PFSK-1 (cell line): Measurements from ENCODE around the gene CASQ1.

Source experiments
- FOXP2 ChIP-seq: optimal IDR thresholded peaks from 2 replicates; pipeline ENCODE3; 2011; ENCODE audit warnings: borderline replicate concordance, control low read depth, inconsistent platforms; ENCODE audit not compliant: insufficient read depth; ENCODE audit errors: extremely low read length, extremely low read depth
- POLR2AphosphoS5 ChIP-seq: IDR thresholded peaks from 2 replicates; pipeline ENCODE4 v1.6.1; 2012; ENCODE audit warnings: low read depth, mild to moderate bottlenecking, control low read depth, low read length, moderate library complexity
- REST ChIP-seq, 2 experiments: IDR thresholded peaks; 2 replicates each; pipeline versions ENCODE4 v1.6.1 to v1.8.0; 2011 to 2012; ENCODE audit warnings: low read depth in 2 of 2, low read length in 2 of 2, control low read depth in 1 of 2, inconsistent platforms in 1 of 2, mild to moderate bottlenecking in 1 of 2, moderate library complexity in 1 of 2; ENCODE audit not compliant: insufficient read depth in 1 of 2
- SIN3A ChIP-seq: IDR thresholded peaks from 2 replicates; pipeline ENCODE4 v1.6.1; 2012; ENCODE audit warnings: mild to moderate bottlenecking, low read length, moderate library complexity, borderline replicate concordance; ENCODE audit not compliant: insufficient read depth
- TAF1 ChIP-seq: IDR thresholded peaks from 2 replicates; pipeline ENCODE4 v1.6.1; 2012; ENCODE audit warnings: low read length, control low read depth, borderline replicate concordance; ENCODE audit not compliant: insufficient read depth

GRCh38 chr1:160227034-160227433 lies 36.7 kb downstream of the CASQ1 start:
- TF ChIP-seq POLR2AphosphoS5 (no peak), SIN3A (no peak), REST (IDR thresholded peaks at IDR 0.05; ENCODE audit: insufficient read depth in 1 of 2, low read depth in 2 of 2, low read length in 2 of 2) (no peak), TAF1 (no peak), FOXP2 (no peak)
